ENCODE results near the gene CSAD. TPM values are rescaled to one million over a fixed set of nuclear protein-coding genes. Genes with fewer than 3 reads are reported as not detected.
"Not testable (repeated sequence)": the region's sequence is repeated elsewhere in the genome, so short reads cannot be mapped to it uniquely, and the experiment has no call there.

Gene CSAD
- polyA plus RNA-seq, 3 donors from 2014 or later = 0.85 to 3.8 (median 2.6) TPM

DNA sequence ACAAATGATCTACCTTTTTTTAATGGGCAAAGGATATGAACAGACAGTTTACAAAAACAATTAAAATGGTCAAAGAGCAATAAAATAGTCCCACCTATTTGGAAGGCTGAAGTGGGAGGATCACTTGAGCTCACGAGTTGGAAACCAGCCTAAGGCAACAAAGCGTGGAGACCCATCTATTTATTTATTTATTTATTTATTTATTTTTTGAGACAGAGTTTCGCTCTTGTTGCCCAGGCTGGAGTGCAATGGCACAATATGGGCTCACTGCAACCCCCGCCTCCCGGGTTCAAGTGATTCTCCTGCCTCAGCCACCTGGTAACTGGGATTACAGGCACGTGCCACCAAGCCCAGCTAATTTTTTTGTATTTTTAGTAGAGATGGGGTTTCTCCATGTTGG, 3.3 kb downstream of the CSAD start:
- not testable (repeated sequence) for DNase-seq, H3K9me3 Mint-ChIP-seq, H3K27ac Mint-ChIP-seq, H3K36me3 Mint-ChIP-seq, H3K4me3 Mint-ChIP-seq
- H3K27me3 Mint-ChIP-seq (ENCODE audit: low read depth in 3 of 3) = peaks cover 6 to 18% (median 7%) of the 10 kb centered on the region in 3 donors
- peaks cover 28 to 30% of the 10 kb centered on the region in 2 donors for H3K4me1 Mint-ChIP-seq

DNA sequence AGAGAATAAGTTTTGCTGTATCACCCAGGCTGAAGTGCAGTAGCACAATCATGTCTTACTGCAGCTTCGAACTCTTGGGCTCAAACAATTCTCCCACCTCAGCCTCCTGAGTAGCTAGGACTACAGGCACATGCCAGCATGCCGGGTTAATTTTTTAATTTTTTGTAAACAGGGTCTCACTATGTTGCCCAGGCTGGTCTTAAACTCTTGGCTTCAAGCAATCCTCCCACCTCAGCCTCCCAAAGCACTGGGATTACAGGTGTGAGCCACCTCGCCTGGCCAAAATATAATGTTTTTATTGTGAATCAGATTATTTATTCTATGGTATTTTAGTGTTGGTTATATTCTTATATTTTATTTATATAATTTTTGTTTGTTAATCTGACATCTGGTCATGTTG, 4.0 kb downstream of the CSAD start:
- peaks cover 6 to 18% (median 9%) of the 10 kb centered on the region in 3 donors for H3K27me3 Mint-ChIP-seq (ENCODE audit: low read depth in 3 of 3)
- peaks cover 21 to 23% of the 10 kb centered on the region in 2 donors for H3K4me1 Mint-ChIP-seq
- no peaks in the 10 kb centered on the region for H3K9me3 Mint-ChIP-seq
- H3K27ac Mint-ChIP-seq = no peak overlapping the region
- no peak overlapping the region for H3K4me3 Mint-ChIP-seq
- H3K36me3 Mint-ChIP-seq = peaks cover 0 to 3% (median 3%) of the 10 kb centered on the region in 3 donors
- no peak for DNase-seq

DNA sequence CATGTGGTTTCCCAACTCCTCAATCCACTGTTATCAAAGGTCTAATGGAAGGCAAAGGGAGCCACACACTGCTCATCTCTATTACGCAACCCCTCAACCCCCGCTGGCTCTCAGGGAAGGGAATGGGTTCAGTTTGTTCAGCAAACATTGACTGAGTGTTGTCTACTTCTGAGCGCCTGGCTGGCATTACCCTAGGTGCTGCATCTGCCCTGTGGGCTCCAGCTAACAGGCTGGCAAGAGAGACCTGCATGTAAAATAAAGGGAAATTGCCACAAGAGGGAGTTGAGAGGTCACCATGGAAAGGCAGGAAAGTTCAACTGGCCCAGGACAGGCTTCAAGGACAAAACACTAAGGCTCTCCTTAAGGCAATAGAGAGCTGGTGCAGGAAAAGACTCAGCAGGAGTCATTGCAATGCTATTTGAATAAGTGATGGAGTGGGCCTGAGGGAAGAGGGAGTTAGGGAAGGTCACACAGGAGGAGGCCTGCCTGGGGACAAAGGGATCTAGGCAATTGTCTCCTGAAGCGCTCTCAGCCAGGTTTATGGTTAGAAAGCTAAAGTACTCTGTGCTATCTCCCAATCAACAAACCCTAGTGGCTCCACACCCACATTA, 5.7 kb downstream of the CSAD start:
- Mint-ChIP-seq H3K27me3 (ENCODE audit: low read depth in 3 of 3) (peaks cover 2 to 4% (median 3%) of the 10 kb centered on the region in 3 donors), H3K27ac (no peak overlapping the region), H3K4me3 (no peak overlapping the region), H3K9me3 (no peaks in the 10 kb centered on the region), H3K4me1 (peaks cover 11 to 12% of the 10 kb centered on the region in 2 donors), H3K36me3 (peaks cover 3 to 11% (median 6%) of the 10 kb centered on the region in 3 donors)
- no peak for DNase-seq

DNA sequence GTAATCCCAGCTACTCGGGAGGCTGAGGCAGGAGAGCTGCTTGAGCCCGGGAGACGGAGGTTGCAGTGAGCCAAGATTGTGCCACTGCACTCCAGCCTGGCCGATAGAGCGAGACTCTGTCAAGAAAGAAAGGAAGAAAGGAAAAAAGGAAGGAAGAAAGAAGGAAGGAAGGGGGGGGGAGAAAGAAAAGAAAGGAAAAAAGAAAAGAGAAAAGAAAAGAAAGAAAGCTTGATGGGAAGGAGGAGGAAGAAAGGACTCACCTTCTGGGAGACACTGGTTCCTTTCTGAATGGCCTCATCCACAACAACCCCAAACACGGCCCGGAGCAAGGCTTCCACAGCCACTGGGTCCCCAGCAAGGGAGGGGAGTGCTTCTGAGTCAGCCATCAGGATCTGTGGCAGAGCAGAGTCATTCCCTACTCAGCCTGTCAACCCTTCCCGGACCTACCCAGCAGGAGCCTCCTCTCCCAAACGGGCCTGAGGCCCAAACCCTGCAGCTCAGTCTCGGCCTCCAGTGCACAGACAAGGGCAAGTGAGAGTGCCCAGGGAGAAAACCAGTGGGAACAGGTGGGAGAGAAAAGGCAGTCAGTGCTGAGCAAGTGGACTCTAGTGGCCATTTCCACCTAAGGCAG, 7.5 kb downstream of the CSAD start:
- Mint-ChIP-seq H3K9me3 (no peaks in the 10 kb centered on the region), H3K36me3 (peaks cover 4 to 11% (median 6%) of the 10 kb centered on the region in 3 donors), H3K27me3 (ENCODE audit: low read depth in 3 of 3) (peaks cover 2 to 3% (median 3%) of the 10 kb centered on the region in 3 donors), H3K27ac (peak overlapping the region in 1 of 6 donors; percentile 55), H3K4me1 (no peaks in the 10 kb centered on the region), H3K4me3 (no peak overlapping the region)
- DNase-seq = no peak

DNA sequence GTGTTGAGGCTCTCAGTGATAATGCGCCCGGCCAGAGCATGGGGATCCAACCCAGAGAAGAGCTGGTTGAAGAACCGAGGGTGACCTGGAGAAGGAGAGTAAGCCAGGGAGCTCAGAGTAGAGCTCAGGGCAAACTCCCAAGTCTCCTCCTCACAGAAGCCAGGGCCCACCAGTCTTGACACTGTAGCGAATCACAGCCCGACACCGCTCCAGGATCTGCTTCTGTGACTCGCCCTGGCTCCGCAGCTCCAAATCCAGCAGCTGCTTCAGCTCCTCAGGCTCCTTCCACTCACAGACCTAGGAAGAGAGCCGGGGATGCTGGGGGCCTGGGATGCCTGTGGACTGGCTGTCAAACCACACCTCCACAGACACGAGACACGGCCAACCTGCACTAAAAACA, 8.4 kb downstream of the CSAD start:
- no peak for DNase-seq
- Mint-ChIP-seq H3K4me3 (no peak overlapping the region), H3K27me3 (ENCODE audit: low read depth in 3 of 3) (peaks cover 2 to 3% (median 3%) of the 10 kb centered on the region in 3 donors), H3K36me3 (peaks cover 4 to 11% (median 6%) of the 10 kb centered on the region in 3 donors), H3K4me1 (no peaks in the 10 kb centered on the region), H3K9me3 (no peaks in the 10 kb centered on the region), H3K27ac (no peak overlapping the region)

DNA sequence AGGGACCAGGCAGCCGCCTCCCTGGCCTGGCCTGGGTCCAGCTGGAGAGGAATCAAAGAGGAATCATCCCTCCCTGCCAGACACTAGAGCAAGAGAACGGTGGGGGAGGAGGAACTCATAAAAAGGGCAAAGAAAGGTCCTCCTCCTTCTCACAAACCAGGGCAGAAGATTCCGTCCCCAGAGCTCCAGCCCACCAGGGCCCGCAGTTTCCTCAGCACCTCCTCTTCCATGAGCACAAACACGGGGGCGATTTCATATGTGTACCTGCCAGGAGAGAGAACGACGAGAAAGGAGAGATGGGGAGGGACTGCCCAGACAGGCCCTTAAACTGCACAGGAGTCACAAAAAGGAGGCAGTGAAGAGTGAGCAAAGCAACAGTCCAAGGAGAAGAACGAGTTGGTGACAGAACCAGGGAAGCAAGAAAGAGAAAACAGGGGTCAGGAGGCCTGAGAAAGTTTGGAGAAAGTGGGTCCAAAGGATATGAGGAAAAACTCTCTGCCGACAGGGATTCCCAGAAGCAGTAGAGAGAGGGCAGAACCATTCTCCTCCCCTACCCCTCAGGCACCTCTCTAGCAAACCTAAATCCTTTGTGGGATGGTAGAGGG, 8.9 kb downstream of the CSAD start:
- H3K9me3 Mint-ChIP-seq = no peaks in the 10 kb centered on the region
- no peak overlapping the region for H3K4me3 Mint-ChIP-seq
- peaks cover 4 to 11% (median 6%) of the 10 kb centered on the region in 3 donors for H3K36me3 Mint-ChIP-seq
- H3K27me3 Mint-ChIP-seq (ENCODE audit: low read depth in 3 of 3) = peaks cover 1 to 3% (median 2%) of the 10 kb centered on the region in 3 donors
- no peaks in the 10 kb centered on the region for H3K4me1 Mint-ChIP-seq
- DNase-seq = no peak
- H3K27ac Mint-ChIP-seq = no peak overlapping the region

DNA sequence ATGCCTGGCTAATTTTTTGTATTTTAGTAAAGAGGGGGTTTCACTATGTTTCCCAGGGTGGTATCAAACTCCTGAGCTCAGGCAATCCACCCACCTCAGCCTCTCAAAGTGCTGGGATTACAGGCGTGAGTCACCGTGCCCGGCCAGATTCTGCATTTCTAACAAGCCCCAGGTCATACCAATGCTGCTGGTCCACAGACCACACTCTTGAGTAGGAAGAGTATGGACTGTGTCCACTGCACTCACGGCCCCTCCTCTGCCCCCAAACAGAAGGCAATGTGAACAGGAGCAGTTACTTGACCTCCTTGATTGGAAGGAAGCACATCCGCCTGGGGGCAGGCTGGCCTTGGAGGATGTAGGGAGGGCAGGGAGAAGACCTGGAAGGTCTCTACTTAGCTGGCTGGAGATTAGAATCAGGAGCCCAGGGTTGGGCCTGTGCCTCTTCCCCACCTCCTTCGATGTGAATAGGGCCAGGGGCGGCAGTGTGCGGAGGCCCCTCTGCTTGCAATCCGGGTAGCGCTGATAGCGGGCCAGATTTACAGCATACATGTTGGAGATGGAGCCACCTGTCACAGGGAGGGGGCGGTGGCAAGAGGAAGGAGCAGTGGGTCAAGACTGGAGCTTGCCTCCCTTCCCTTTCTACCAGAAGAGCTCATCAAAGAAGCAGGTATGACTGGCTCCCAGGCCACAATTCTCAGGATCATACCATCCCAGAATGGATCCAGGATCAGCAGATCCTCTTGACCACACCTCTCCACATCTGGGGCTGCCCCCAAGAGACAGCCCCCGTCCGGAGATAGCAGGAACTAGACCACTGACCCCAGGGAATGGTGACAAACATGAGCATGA, 9.6 kb downstream of the CSAD start:
- Mint-ChIP-seq H3K27ac (no peak overlapping the region), H3K9me3 (no peaks in the 10 kb centered on the region), H3K4me3 (no peak overlapping the region), H3K4me1 (no peaks in the 10 kb centered on the region), H3K27me3 (ENCODE audit: low read depth in 3 of 3) (peaks cover under 1 to 3% (median 2%) of the 10 kb centered on the region in 3 donors), H3K36me3 (peaks cover 7 to 11% (median 10%) of the 10 kb centered on the region in 3 donors)
- no peak for DNase-seq

DNA sequence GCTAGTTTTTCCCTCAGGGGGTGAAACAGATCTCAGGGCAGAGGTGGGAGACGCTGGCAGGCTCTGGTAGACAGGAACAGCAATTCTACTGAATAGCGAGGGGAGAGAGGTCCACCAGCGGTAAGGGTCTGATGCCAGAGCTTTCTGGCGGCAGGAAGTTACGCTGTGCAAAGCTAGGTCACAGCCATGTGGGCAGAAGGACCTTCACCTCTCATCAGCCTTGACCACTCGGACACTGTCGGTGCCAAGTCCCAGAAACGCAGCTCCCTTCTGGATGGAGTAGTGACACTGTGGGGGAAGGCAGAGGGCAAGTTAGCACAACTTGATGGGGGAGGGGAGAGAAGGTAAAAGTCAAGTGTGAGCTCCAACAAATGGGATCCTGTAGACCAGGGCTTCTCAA, 10.5 kb downstream of the CSAD start:
- Mint-ChIP-seq H3K9me3 (no peaks in the 10 kb centered on the region), H3K4me1 (no peaks in the 10 kb centered on the region), H3K4me3 (no peak overlapping the region), H3K27ac (no peak overlapping the region), H3K36me3 (peaks cover 8 to 11% (median 10%) of the 10 kb centered on the region in 3 donors), H3K27me3 (ENCODE audit: low read depth in 3 of 3) (peaks cover 0 to 3% (median 2%) of the 10 kb centered on the region in 3 donors)
- DNase-seq = no peak

DNA sequence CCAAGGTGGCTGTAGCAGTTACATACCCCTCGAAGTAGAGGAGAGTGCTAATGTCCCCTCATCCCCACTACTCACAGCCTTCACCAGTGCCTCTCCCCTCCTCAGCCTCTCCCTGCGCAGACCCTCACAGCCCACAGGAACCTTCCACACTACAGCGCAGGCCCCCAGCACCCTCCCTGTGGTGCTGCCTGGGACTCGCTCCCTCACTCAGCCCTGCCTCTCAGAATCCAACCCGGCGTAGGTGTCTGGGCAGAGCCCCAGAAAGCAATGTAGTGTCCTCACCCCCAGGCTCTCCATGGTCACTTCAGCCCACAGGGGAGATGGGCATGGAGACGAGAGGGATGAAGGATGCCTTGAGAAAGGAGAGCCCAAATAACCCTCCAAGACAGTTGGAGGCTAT, 11.1 kb downstream of the CSAD start:
- no peaks in the 10 kb centered on the region for H3K9me3 Mint-ChIP-seq
- H3K4me3 Mint-ChIP-seq = no peak overlapping the region
- no peak overlapping the region for H3K27ac Mint-ChIP-seq
- peaks cover 0 to 3% (median 2%) of the 10 kb centered on the region in 3 donors for H3K27me3 Mint-ChIP-seq (ENCODE audit: low read depth in 3 of 3)
- no peaks in the 10 kb centered on the region for H3K4me1 Mint-ChIP-seq
- DNase-seq = no peak
- H3K36me3 Mint-ChIP-seq = peaks cover 8 to 11% (median 10%) of the 10 kb centered on the region in 3 donors

DNA sequence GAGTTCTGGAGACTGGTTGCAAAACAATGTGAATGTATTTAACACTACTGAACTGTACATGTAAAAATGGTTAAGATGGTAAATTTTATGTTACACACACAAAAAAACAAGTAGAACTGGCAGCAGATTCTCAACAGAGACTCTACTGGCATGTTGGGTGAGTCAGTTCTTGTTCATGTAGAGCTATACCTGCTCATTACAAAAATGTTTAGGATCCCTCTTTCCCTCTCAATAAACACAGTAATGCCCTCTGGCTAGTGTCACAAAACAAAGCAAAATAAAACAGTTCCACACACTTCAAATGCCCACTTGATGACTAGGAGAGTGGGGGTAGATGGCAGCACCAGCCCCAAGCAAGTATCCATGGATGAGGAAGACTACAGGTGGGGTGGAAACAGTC, 13.9 kb downstream of the CSAD start:
- no peak for DNase-seq
- H3K9me3 Mint-ChIP-seq = no peaks in the 10 kb centered on the region
- peaks cover 8 to 15% (median 14%) of the 10 kb centered on the region in 3 donors for H3K36me3 Mint-ChIP-seq
- no peaks in the 10 kb centered on the region for H3K4me1 Mint-ChIP-seq
- no peak overlapping the region for H3K4me3 Mint-ChIP-seq
- no peak overlapping the region for H3K27ac Mint-ChIP-seq
- H3K27me3 Mint-ChIP-seq (ENCODE audit: low read depth in 3 of 3) = peaks cover 0 to 3% (median under 1%) of the 10 kb centered on the region in 3 donors

DNA sequence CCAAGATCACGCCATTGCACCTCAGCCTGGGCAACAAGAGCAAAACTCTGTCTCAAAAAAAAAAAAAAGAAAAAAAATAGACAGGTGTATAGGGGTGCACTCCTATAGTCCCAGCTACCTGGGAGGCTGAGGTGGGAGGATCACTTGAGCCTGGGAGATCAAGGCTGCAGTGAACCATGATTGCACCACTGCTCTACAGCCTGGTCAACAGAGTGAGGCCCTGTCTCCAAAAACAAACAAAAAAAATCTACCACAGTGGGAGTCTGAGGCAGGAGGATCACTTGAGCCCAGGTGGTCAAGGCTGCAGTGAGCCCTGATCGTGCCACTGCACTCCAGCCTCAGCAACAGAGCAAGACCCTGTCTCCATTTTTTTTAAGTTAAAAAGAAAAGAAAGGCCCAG, 17.7 kb downstream of the CSAD start:
- H3K27ac Mint-ChIP-seq, H3K9me3 Mint-ChIP-seq, DNase-seq: not testable (repeated sequence)

DNA sequence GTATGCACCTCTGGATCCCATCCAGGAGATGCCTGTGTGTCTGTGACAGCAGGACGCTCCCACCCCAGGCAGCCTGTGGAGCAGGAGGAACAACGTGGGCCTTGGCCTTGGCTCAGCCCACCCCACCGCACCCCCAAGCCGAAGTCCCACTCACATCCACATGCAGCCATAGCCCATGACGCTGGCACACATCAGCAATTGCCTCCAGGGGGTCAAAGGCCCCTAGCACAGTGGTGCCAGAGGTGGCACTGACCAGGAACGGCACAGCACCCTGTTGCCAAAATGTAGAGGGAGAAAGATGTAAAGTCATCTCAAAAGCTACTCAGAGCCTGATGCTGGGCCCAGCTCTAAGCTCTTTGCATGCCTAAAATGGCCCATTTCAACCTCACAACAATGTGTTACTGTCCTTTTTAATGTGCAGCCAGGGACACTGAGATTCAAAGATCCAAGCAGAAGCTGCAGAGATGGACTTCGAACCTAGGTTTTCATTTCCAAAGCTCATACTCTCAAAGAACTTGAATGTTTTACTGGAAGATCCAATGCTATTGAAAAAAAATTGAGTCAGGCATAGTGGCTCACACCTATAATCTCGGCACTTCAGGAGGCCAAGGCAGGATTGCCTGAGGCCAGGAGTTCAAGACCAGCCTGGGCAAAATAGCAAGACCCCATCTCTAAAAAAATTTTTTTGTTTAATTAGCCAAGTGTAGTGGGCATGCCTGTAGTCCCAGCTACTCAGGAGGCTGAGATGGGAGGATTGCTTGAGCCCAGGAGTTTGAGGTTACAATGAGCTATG, 19.4 kb downstream of the CSAD start:
- Mint-ChIP-seq H3K27ac (no peak overlapping the region), H3K27me3 (ENCODE audit: low read depth in 3 of 3) (peaks cover 0 to 2% (median 0%) of the 10 kb centered on the region in 3 donors), H3K4me1 (peaks cover 6 to 8% of the 10 kb centered on the region in 2 donors), H3K36me3 (peaks cover 3 to 17% (median 5%) of the 10 kb centered on the region in 3 donors), H3K9me3 (no peaks in the 10 kb centered on the region), H3K4me3 (no peak overlapping the region)
- no peak for DNase-seq

More for the DNA sequence above, 17.7 kb downstream of the CSAD start:
- H3K27me3 Mint-ChIP-seq (ENCODE audit: low read depth in 3 of 3); H3K4me1 Mint-ChIP-seq; H3K4me3 Mint-ChIP-seq: not testable (repeated sequence)
- H3K36me3 Mint-ChIP-seq = peaks cover 4 to 18% (median 5%) of the 10 kb centered on the region in 3 donors

DNA sequence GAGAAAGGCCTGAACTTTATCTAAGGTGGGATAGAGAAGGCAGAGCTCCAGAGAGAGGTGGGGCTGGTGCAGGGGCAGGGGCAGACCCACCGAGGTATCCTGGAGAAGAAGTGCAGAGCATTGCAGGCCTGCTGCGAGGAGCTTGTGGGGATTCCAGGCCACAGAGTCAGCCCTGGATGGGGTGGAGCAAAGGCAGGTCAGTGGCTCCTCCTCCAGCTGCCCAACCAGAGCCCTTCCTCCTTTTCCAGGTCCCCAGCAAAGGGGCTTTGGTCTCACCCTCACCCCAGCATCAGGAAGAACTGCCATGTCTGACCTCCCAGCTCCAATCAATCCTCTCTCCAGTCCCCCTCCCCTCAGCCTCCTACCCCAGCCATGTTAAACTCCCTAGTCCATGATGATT, 20.1 kb downstream of the CSAD start:
- Mint-ChIP-seq H3K4me1 (peaks cover 6 to 8% of the 10 kb centered on the region in 2 donors), H3K27me3 (ENCODE audit: low read depth in 3 of 3) (peaks cover 0 to 2% (median 0%) of the 10 kb centered on the region in 3 donors), H3K4me3 (no peak overlapping the region), H3K9me3 (no peaks in the 10 kb centered on the region), H3K36me3 (peaks cover 0 to 14% (median 5%) of the 10 kb centered on the region in 3 donors), H3K27ac (no peak overlapping the region)
- no peak for DNase-seq

All from immature natural killer cell (primary cell).